ENCODE measurements around the gene MPHOSPH10.

GRCh38 chr2:71148506-71149063 lies 18.2 kb downstream of the MPHOSPH10 start:
- TF ChIP-seq CTCF (optimal IDR thresholded peaks at IDR 0.05 in 1 of 3, IDR thresholded peaks at IDR 0.05 in 1 of 3, conservative IDR thresholded peaks at IDR 0.05 in 1 of 3; ENCODE audit: extremely low read depth in 1 of 3, insufficient read depth in 2 of 3, low read length in 3 of 3) = no peak
- no peak for TF ChIP-seq EZH2 (IDR thresholded peaks at IDR 0.05; ENCODE audit: low read length)

Data from keratinocyte (primary cell).